Hepatocyte (in vitro differentiated cells): ENCODE data around the gene RNASEH2A. TPM values are rescaled to one million over a fixed set of nuclear protein-coding genes. Genes with fewer than 3 reads are reported as not detected.
A peak's percentile ranks its signal among the peaks of the same experiment; 100 is the strongest.

Experiments used
- DNase-seq: peaks from one replicate; pipeline ENCODE4 v3.0.0-alpha.2; 2016; ENCODE audit warnings: low spot score
- H2AFZ ChIP-seq: fragments of 200-600 bp; sonication (generic); 2 replicates; pipeline ENCODE4 v1.6.0; 2016; ENCODE audit warnings: antibody characterized with exemption, mild to moderate bottlenecking
- H3K27ac ChIP-seq: fragments of 200-600 bp; sonication (generic); 2 replicates; pipeline ENCODE4 v1.5.1; 2016; ENCODE audit warnings: mild to moderate bottlenecking
- H3K27me3 ChIP-seq: fragments of 200-600 bp; sonication (generic); 2 replicates; pipeline ENCODE4 v1.6.1; 2016
- H3K36me3 ChIP-seq: fragments of 200-600 bp; sonication (generic); replicated peaks from 2 replicates; pipeline ENCODE4 v1.5.1; 2016; ENCODE audit warnings: low read depth; ENCODE audit not compliant: insufficient read depth
- H3K4me1 ChIP-seq: fragments of 200-600 bp; sonication (generic); 2 replicates; pipeline ENCODE4 v1.5.1; 2016; ENCODE audit warnings: mild to moderate bottlenecking, moderate library complexity; ENCODE audit not compliant: insufficient read depth
- H3K4me2 ChIP-seq: fragments of 200-600 bp; sonication (generic); 2 replicates; pipeline ENCODE4 v1.6.0; 2016
- H3K4me3 ChIP-seq: fragments of 200-600 bp; sonication (generic); 2 replicates; pipeline ENCODE4 v1.5.1; 2016; ENCODE audit warnings: mild to moderate bottlenecking
- H3K79me2 ChIP-seq: fragments of 200-600 bp; sonication (generic); 2 replicates; pipeline ENCODE4 v1.6.0; 2017; ENCODE audit warnings: mild to moderate bottlenecking
- H3K9me2 ChIP-seq: fragments of 200-600 bp; sonication (generic); replicated peaks from 2 replicates; pipeline ENCODE4 v1.6.0; 2017; ENCODE audit warnings: mild to moderate bottlenecking; ENCODE audit not compliant: insufficient read depth
- H3K9me3 ChIP-seq: fragments of 200-600 bp; sonication (generic); 2 replicates; pipeline ENCODE4 v1.5.1; 2016; ENCODE audit warnings: low read depth, mild to moderate bottlenecking
- H4K20me1 ChIP-seq: fragments of 200-600 bp; sonication (generic); 2 replicates; pipeline ENCODE4 v1.6.0; 2016; ENCODE audit warnings: mild to moderate bottlenecking; ENCODE audit not compliant: insufficient read depth, poor library complexity, severe bottlenecking
- CTCF ChIP-seq: fragments of 200-600 bp; sonication (generic); IDR thresholded peaks from 2 replicates; pipeline ENCODE4 v1.5.1; 2016; ENCODE audit warnings: antibody characterized with exemption, mild to moderate bottlenecking; ENCODE audit not compliant: poor library complexity
- EZH2 ChIP-seq: fragments of 200-600 bp; sonication (generic); IDR thresholded peaks from 2 replicates; pipeline ENCODE4 v1.6.1; 2016; ENCODE audit warnings: antibody characterized with exemption, mild to moderate bottlenecking, borderline replicate concordance
- EZH2phosphoT487 ChIP-seq: fragments of 200-600 bp; sonication (generic); IDR thresholded peaks from one replicate; pipeline ENCODE4 v1.6.1; 2018; ENCODE audit warnings: antibody characterized with exemption, mild to moderate bottlenecking, low read depth, moderate library complexity; ENCODE audit not compliant: unreplicated experiment, severe bottlenecking
- WGBS: methylation state at CpG from one replicate; pipeline ENCODE4 v1.1.6; 2016; ENCODE audit warnings: low lambda C conversion rate; ENCODE audit errors: missing lambda C conversion rate; 5-methylcytosine and 5-hydroxymethylcytosine counted together
- polyA plus RNA-seq: library from polyadenylated mRNA; unstranded; fragments of >200 nt; fragmentation: Nextera tagmentation; extraction: Ambion mirVana; gene quantifications from 2 replicates; pipeline ENCODE4 v1.2.1, GENCODE V29; 2016
- total RNA-seq: library from RNA; depleted of rRNA; stranded (reverse); fragments of >200 nt; gene quantifications from 2 replicates; pipeline ENCODE4 v1.2.3, GENCODE V29; 2014

Gene RNASEH2A
- total and polyA plus RNA-seq, 2 experiments from 2014 or later = 9.3 to 25.7 TPM

DNA sequence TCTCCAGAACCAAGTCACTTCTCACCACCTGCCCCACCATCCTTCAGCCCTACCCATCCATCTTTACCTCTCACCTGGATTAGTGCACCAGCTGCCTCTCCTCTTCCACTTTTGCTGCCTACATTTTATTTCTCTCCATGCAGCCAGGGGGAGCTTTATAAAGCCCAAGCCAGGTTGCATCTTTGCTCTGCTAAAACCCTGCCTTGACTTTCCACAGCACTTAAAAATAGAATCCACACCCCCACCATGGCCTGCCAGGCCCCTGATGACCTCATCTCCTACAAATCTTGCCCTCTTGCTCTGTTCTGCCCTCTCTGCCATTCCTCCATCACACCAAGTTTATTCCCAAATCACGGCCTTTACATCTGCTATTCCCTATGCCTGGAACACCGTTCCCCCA lies 32.8 kb upstream of the RNASEH2A start:
- H3K4me3 ChIP-seq = no peak overlapping the region
- H4K20me1 ChIP-seq = no peaks in the 10 kb centered on the region
- H2AFZ ChIP-seq = no peak overlapping the region
- DNase-seq = no peak
- H3K36me3 ChIP-seq = no peaks in the 10 kb centered on the region
- 85% methylated on average over 2 of the region's 2 CpGs for WGBS
- peaks cover 5% of the 10 kb centered on the region for H3K4me1 ChIP-seq
- no peak overlapping the region for H3K27ac ChIP-seq
- H3K9me3 ChIP-seq = no peaks in the 10 kb centered on the region
- TF ChIP-seq CTCF (peak; percentile 25), EZH2 (no peak), EZH2phosphoT487 (no peak)
- H3K27me3 ChIP-seq = no peaks in the 10 kb centered on the region
- peaks cover 17% of the 10 kb centered on the region for H3K79me2 ChIP-seq
- H3K4me2 ChIP-seq = no peak overlapping the region
- H3K9me2 ChIP-seq = no peaks in the 10 kb centered on the region

- DNase-seq = peak; percentile 98
- H3K4me1 ChIP-seq = peaks cover 18% of the 10 kb centered on the region
- TF ChIP-seq EZH2 (no peak), EZH2phosphoT487 (no peak), CTCF (no peak)
- peak within 1 kb of the TSS; percentile 86 for H3K4me2 ChIP-seq
- peaks cover 17% of the 10 kb centered on the region for H3K79me2 ChIP-seq
- H3K27ac ChIP-seq = peak within 1 kb of the TSS; percentile 97
- no peaks in the 10 kb centered on the region for H4K20me1 ChIP-seq
- no peaks in the 10 kb centered on the region for H3K27me3 ChIP-seq
- H3K4me3 ChIP-seq = peak within 1 kb of the TSS; percentile 51
- peak within 1 kb of the TSS; percentile 16 for H2AFZ ChIP-seq
- no peaks in the 10 kb centered on the region for H3K9me2 ChIP-seq
- H3K9me3 ChIP-seq = no peaks in the 10 kb centered on the region
- WGBS = 26% methylated on average over 34 of the region's 58 CpGs
- H3K36me3 ChIP-seq = no peaks in the 10 kb centered on the region
Observed at GRCh38 chr19:12774588-12775555, 31.5 kb upstream of the RNASEH2A start, which contains the start of gene HOOK2. HOOK2 (minus strand) TSS chr19:12775552; CDS start chr19:12775449, 103 bp downstream.

- peak overlapping the region; percentile 98 for H3K4me2 ChIP-seq
- WGBS = 16% methylated on average over 43 of the region's 43 CpGs
- H3K27me3 ChIP-seq = no peaks in the 10 kb centered on the region
- no peak for TF ChIP-seq EZH2
- TF ChIP-seq CTCF = peak; percentile 98
- no peak for TF ChIP-seq EZH2phosphoT487
- no peaks in the 10 kb centered on the region for H3K9me3 ChIP-seq
- H3K79me2 ChIP-seq = peaks cover 17% of the 10 kb centered on the region
- peak; percentile 91 for DNase-seq
- peak overlapping the region; percentile 96 for H3K27ac ChIP-seq
- no peaks in the 10 kb centered on the region for H4K20me1 ChIP-seq
- no peaks in the 10 kb centered on the region for H3K36me3 ChIP-seq
- no peaks in the 10 kb centered on the region for H3K9me2 ChIP-seq
- peak overlapping the region; percentile 46 for H2AFZ ChIP-seq
- peak overlapping the region; percentile 59 for H3K4me3 ChIP-seq
- H3K4me1 ChIP-seq = peaks cover 25% of the 10 kb centered on the region
Observed at GRCh38 chr19:12777217-12778016, 29.0 kb upstream of the RNASEH2A start.
